ENCODE results near the gene ELP2.
"Not testable (repeated sequence)": the region's sequence is repeated elsewhere in the genome, so short reads cannot be mapped to it uniquely, and the experiment has no call there.

ELP2 gene

GRCh38 chr18:36108601-36109000 lies 21.1 kb upstream of the ELP2 start:
- Mint-ChIP-seq H3K4me1 (no peaks in the 10 kb centered on the region), H3K4me3 (no peak overlapping the region), H3K9me3 (no peaks in the 10 kb centered on the region), H3K27ac (no peak overlapping the region), H3K36me3 (peaks cover 54% of the 10 kb centered on the region)
- no peak for DNase-seq (ENCODE audit: low spot score in 2 of 2)
- no peak for ATAC-seq

GRCh38 chr18:36109737-36110136 lies 20.0 kb upstream of the ELP2 start:
- Mint-ChIP-seq H3K9me3 (no peaks in the 10 kb centered on the region), H3K27ac (no peak overlapping the region), H3K36me3 (peaks cover 65% of the 10 kb centered on the region), H3K4me3 (no peak overlapping the region), H3K4me1 (no peaks in the 10 kb centered on the region)
- ATAC-seq (no peak), DNase-seq (ENCODE audit: low spot score in 2 of 2) (no peak)

GRCh38 chr18:36112302-36112701 lies 17.4 kb upstream of the ELP2 start:
- H3K4me1 Mint-ChIP-seq: no peaks in the 10 kb centered on the region
- no peak overlapping the region for H3K4me3 Mint-ChIP-seq
- no peaks in the 10 kb centered on the region for H3K9me3 Mint-ChIP-seq
- H3K36me3 Mint-ChIP-seq: peaks cover 91% of the 10 kb centered on the region
- no peak for ATAC-seq
- DNase-seq (ENCODE audit: low spot score in 2 of 2): no peak
- no peak overlapping the region for H3K27ac Mint-ChIP-seq

DNA sequence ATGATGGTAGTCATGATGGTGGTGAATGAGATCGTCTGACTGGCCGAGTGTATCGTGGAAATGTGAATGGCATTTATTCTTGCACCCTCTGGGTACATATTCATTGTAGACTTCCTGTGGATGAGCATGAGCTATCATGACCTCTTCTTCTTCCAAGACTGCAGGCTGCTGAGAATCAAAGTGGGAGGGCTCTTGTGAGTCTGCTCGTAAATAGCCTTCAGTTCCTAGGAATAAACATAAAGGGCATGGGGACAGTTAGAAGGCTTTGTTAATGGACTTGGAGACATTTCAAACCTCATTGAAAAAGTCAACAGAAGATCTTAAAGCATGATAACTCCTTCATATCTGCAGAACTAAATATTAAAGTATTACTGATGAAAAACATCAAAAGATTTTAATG lies 15.4 kb upstream of the ELP2 start:
- no peaks in the 10 kb centered on the region for H3K9me3 Mint-ChIP-seq
- H3K4me1 Mint-ChIP-seq: no peaks in the 10 kb centered on the region
- H3K27ac Mint-ChIP-seq: no peak overlapping the region
- peaks cover 98% of the 10 kb centered on the region for H3K36me3 Mint-ChIP-seq
- no peak overlapping the region for H3K4me3 Mint-ChIP-seq
- no peak for DNase-seq (ENCODE audit: low spot score in 2 of 2)
- no peak for ATAC-seq

- Mint-ChIP-seq H3K27ac (no peak overlapping the region), H3K4me3 (no peak overlapping the region), H3K36me3 (peaks cover 98% of the 10 kb centered on the region), H3K4me1 (no peaks in the 10 kb centered on the region), H3K9me3 (no peaks in the 10 kb centered on the region)
- DNase-seq (ENCODE audit: low spot score in 2 of 2) (no peak), ATAC-seq (no peak)
These were observed 15.0 kb upstream of the ELP2 start for GRCh38 chr18:36114738-36115137.

DNA sequence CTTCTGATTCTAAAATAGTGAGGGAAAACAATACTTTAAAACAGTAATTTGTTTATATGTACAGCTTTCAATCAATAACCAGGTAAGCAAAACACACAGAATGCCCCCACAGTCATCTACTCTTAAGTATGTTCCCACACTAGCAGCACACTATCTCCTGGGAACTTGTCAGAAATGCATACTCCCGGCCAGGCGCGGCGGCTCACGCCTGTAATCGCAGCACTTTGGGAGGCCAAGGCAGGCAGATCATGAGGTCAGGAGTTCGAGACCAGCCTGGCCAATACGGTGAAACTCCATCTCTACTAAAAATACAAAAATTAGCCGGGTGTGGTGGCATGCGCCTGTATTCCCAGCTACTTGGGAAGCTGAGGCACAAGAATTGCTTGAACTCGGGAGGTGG lies 12.9 kb upstream of the ELP2 start:
- H3K9me3 Mint-ChIP-seq; DNase-seq (ENCODE audit: low spot score in 2 of 2); H3K4me3 Mint-ChIP-seq; ATAC-seq; H3K27ac Mint-ChIP-seq; H3K4me1 Mint-ChIP-seq: not testable (repeated sequence)
- H3K36me3 Mint-ChIP-seq: peaks cover 98% of the 10 kb centered on the region

- Mint-ChIP-seq H3K9me3 (no peaks in the 10 kb centered on the region), H3K27ac (no peak overlapping the region), H3K36me3 (peaks cover 98% of the 10 kb centered on the region), H3K4me1 (peaks cover 4% of the 10 kb centered on the region), H3K4me3 (no peak overlapping the region)
- no peak for DNase-seq (ENCODE audit: low spot score in 2 of 2)
- ATAC-seq: no peak
These were observed 9.4 kb upstream of the ELP2 start for GRCh38 chr18:36120297-36120696.

GRCh38 chr18:36124841-36125240 lies 4.9 kb upstream of the ELP2 start:
- no peak for ATAC-seq

GRCh38 chr18:36126668-36127067 lies 3.0 kb upstream of the ELP2 start:
- H3K36me3 Mint-ChIP-seq: peaks cover 49% of the 10 kb centered on the region
- H3K4me1 Mint-ChIP-seq: peaks cover 42% of the 10 kb centered on the region
- no peak for ATAC-seq
- H3K9me3 Mint-ChIP-seq: no peaks in the 10 kb centered on the region
- DNase-seq (ENCODE audit: low spot score in 2 of 2): no peak
- H3K27ac Mint-ChIP-seq: no peak overlapping the region
- H3K4me3 Mint-ChIP-seq: peak overlapping the region; percentile 92

More at GRCh38 chr18:36124841-36125240, 4.9 kb upstream of the ELP2 start:
- H3K27ac Mint-ChIP-seq: no peak overlapping the region
- peaks cover 30% of the 10 kb centered on the region for H3K4me1 Mint-ChIP-seq
- no peaks in the 10 kb centered on the region for H3K9me3 Mint-ChIP-seq
- DNase-seq (ENCODE audit: low spot score in 2 of 2): no peak
- H3K36me3 Mint-ChIP-seq: peaks cover 64% of the 10 kb centered on the region
- H3K4me3 Mint-ChIP-seq: no peak overlapping the region

DNA sequence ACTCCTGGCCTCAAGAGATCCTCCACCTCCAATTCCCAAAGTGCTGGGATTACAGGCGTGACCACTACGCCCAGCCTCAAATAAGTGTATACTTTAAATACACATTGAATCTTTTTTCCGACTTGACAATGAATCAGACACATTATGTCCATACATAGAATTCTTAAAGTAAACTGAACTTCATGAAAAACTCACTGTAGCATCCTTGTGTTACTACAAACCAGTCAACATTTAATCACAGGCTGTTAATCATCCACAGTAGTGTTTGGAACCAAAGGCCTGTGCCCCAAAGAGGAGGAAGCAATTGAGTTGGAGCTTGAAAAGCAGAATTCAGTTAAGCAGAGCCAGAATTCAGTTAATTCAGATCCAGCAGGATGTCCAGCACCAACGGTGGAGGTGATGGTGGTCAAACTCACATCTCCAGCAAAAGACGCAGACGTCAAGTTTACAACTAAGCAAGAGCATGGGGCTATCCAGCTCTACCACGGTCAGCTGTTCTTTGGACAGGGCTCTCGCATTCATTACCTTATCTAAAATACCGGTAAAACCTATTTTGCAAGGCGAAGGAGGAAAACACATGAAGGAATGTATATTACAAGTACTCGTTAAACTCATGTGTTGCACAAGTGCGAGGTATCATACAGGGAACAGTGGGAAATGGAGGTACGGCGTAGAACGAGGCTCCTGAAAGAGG lies 1.7 kb upstream of the ELP2 start:
- peaks cover 41% of the 10 kb centered on the region for H3K36me3 Mint-ChIP-seq
- H3K4me1 Mint-ChIP-seq: peaks cover 54% of the 10 kb centered on the region
- H3K27ac Mint-ChIP-seq: peak overlapping the region; percentile 98
- H3K4me3 Mint-ChIP-seq: peak overlapping the region; percentile 92
- ATAC-seq: no peak
- H3K9me3 Mint-ChIP-seq: no peaks in the 10 kb centered on the region
- DNase-seq (ENCODE audit: low spot score in 2 of 2): no peak

DNA sequence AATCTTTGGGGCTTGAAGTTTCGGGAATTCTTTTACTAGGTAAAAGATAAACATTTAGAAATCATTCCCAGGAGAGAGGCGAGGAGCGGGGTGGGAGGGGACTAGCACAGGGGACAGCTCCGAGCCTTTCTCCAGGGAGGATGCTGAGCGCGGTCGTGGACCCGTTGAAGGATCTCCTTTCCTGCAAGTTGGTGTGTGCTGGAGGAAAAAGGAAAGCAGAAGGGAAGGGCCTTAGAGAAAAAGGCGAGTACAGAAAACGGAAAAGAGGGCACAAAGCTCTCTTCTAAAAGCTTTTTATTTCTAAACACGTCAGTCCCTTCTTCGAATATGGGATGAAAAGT lies 1.2 kb upstream of the ELP2 start:
- DNase-seq (ENCODE audit: low spot score in 2 of 2): no peak
- peaks cover 56% of the 10 kb centered on the region for H3K4me1 Mint-ChIP-seq
- no peak for ATAC-seq
- peak overlapping the region; percentile 98 for H3K27ac Mint-ChIP-seq
- H3K9me3 Mint-ChIP-seq: no peaks in the 10 kb centered on the region
- H3K36me3 Mint-ChIP-seq: peaks cover 40% of the 10 kb centered on the region
- peak overlapping the region; percentile 92 for H3K4me3 Mint-ChIP-seq

DNA sequence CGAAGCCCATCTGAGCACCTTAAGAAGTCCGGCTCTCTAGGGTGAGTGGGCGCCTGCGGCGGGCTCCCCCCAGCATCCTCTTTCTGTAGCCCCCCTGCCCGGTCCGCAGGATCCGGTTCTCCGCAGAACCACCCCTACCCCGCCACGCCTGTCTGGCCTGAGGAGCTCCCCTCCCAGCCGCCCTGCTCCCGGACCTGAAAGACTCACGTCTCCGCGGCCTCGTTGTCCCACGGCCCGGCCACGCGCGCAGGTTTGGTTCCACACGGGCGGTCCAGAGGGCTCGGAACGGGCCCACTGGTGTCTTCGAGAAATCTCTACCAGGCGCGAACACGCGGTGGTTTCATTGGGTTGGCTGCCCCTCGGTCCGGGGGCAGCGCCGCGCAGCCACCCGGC lies 796 bp upstream of the ELP2 start:
- Mint-ChIP-seq H3K4me1 (peaks cover 59% of the 10 kb centered on the region), H3K4me3 (peak overlapping the region; percentile 92), H3K36me3 (peaks cover 39% of the 10 kb centered on the region), H3K27ac (peak overlapping the region; percentile 98), H3K9me3 (no peaks in the 10 kb centered on the region)
- ATAC-seq (peak; percentile 8), DNase-seq (ENCODE audit: low spot score in 2 of 2) (no peak)

- Mint-ChIP-seq H3K36me3 (peaks cover 39% of the 10 kb centered on the region), H3K9me3 (no peaks in the 10 kb centered on the region), H3K27ac (peak overlapping the region; percentile 98), H3K4me3 (peak overlapping the region; percentile 92), H3K4me1 (peaks cover 58% of the 10 kb centered on the region)
- DNase-seq (ENCODE audit: low spot score in 2 of 2): no peak
- ATAC-seq: peak; percentile 33
These were observed 536 bp downstream of the ELP2 start for GRCh38 chr18:36130039-36130831.

- H3K4me3 Mint-ChIP-seq: peak overlapping the region; percentile 92
- peaks cover 45% of the 10 kb centered on the region for H3K36me3 Mint-ChIP-seq
- no peak for ATAC-seq
- H3K4me1 Mint-ChIP-seq: peaks cover 59% of the 10 kb centered on the region
- no peak for DNase-seq (ENCODE audit: low spot score in 2 of 2)
- H3K9me3 Mint-ChIP-seq: no peaks in the 10 kb centered on the region
- peak overlapping the region; percentile 98 for H3K27ac Mint-ChIP-seq
These were observed 1.4 kb downstream of the ELP2 start for GRCh38 chr18:36130883-36131653.

DNA sequence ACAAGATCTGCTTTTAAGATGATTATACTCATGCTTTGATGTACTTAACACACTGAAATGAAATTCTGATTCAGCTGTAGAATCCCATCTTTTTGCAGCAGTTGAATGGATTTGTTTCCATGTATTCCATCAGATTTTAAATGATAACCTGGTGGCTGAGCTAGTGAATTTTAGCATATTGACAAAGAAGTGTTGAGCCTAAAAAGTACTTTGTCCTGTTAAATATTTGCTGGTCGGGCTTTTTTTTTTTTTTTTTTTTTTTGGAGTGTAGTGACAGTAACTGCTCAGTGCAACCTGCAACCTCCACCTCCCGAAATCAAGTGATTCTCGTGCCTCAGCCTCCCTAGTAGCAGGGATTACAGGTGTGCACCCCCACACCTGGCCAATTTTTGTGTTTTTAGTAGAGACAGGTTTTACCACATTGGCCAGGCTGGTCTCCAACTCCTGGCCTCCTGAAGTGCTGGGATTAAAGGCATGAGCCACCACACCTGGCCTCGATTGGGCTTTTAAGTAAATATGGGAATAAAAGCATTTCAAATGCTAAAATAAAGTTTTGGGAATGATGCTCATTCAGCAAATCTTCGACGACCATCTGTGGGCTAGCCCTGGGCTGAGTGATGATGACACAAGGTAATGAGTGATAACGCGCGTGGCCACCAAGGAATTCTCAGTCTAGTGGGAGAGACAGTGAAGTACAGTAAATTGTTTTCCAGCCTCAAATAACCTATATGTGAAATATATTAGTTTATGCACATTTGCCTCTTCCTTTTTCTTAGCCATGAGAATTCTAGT lies 2.2 kb downstream of the ELP2 start:
- Mint-ChIP-seq H3K27ac (peak overlapping the region; percentile 46), H3K9me3 (no peaks in the 10 kb centered on the region), H3K36me3 (peaks cover 49% of the 10 kb centered on the region), H3K4me1 (peaks cover 53% of the 10 kb centered on the region), H3K4me3 (peak overlapping the region; percentile 92)
- DNase-seq (ENCODE audit: low spot score in 2 of 2) (no peak), ATAC-seq (no peak)

All from stimulated activated effector memory CD8-positive, alpha-beta T cell treated with anti-CD3 and anti-CD28 coated beads, Interleukin-12 subunit alpha, Interleukin-12 subunit beta, amount 100 ng/mL, for 72 hours (primary cell).